ENCODE data around the gene PWWP2A. TPM values are rescaled to one million over a fixed set of nuclear protein-coding genes. Genes with fewer than 3 reads are reported as not detected.
"Not testable (repeated sequence)": the region's sequence is repeated elsewhere in the genome, so short reads cannot be mapped to it uniquely, and the experiment has no call there.

PWWP2A gene
- total RNA-seq, 2 donors from 2014 or later: 22.8 to 30.6 TPM

DNA sequence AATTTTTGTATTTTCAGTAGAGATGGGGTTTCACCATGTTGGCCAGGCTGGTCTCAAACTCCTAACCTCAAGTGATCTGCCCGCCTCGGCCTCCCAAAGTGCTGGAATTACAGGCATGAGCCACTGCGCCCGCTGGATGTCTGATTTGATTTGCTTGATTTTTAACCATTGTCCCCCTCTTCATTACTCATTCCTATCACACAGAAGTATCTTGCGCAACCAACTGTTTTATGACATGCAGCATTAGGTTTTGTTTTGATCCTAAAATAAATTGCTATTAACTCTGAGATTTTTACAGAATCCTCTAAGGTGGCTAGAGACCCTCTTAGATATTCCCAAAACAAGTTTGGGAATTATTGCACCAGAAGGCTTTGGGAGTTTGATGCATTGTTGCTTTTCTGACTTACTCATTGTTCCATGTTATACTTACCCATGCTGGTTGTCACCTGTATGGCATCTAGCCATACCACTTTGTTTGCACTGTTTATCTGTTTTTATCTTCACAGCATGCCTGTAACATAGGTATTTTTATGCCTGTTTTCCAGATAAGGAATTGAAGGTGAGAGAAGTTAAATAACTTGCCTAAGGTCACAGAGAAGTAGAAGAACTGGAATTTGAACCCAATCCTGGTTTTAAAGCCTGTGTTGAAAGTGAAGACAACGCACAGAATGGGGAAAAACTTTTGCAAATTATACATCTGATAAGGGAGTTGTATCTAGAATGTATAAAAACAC lies 35.9 kb upstream of the PWWP2A start:
- Mint-ChIP-seq H3K4me3 (no peak overlapping the region), H3K27ac (no peak overlapping the region), H3K4me1 (ENCODE audit: low read depth in 2 of 2) (peaks cover 0 to 3% of the 10 kb centered on the region in 2 donors), H3K36me3 (no peaks in the 10 kb centered on the region), H3K27me3 (peaks cover 7 to 10% of the 10 kb centered on the region in 2 donors), H3K9me3 (no peaks in the 10 kb centered on the region)
- no peak for ATAC-seq
- DNase-seq (ENCODE audit: low spot score): no peak

DNA sequence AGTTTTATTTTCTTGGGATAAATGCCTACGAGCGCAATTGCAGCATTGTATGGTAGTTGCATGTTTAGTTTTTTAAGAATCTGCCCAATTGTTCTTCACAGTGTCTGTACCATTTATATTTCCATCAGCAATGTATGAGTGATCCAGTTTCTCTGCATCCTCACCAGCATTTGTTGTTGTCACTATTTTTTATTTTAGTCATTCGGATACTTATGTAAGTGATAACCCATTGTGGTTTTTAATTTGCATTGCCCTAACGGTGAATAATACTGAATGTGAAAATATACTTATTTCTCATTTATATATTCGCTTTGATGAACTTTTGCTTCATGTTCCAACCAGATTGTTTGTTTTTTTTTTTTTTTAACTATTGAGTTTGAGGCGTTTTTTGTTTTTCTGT lies 33.7 kb upstream of the PWWP2A start:
- no peaks in the 10 kb centered on the region for H3K9me3 Mint-ChIP-seq
- no peaks in the 10 kb centered on the region for H3K36me3 Mint-ChIP-seq

DNA sequence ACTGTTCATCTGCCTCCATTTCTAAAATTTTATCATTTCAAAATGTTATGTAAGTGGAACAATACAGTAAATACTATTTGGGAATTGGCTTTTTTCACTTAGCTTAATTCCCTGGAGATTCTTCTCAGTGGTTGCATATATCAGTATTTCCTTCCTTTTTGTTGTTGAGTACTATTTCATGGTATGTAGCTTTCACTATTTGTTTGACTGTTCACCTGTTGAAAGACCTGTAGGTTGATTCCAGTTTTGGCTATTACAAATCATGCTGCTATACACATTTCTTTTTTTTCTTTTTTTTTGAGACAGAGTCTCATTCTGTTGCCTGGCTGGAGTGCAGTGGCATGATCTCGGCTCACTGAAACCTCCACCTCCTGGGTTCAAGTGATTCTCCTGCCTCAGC lies 33.0 kb upstream of the PWWP2A start:
- no peaks in the 10 kb centered on the region for H3K36me3 Mint-ChIP-seq
- H3K27me3 Mint-ChIP-seq: peaks cover 7 to 12% of the 10 kb centered on the region in 2 donors
- H3K4me1 Mint-ChIP-seq (ENCODE audit: low read depth in 2 of 2): peaks cover 0 to 3% of the 10 kb centered on the region in 2 donors
- no peak for DNase-seq (ENCODE audit: low spot score)
- no peak overlapping the region for H3K4me3 Mint-ChIP-seq
- no peak for ATAC-seq
- H3K9me3 Mint-ChIP-seq: no peaks in the 10 kb centered on the region
- peak overlapping the region in 1 of 2 donors; percentile 43 for H3K27ac Mint-ChIP-seq

More for the DNA sequence above, 33.7 kb upstream of the PWWP2A start:
- ATAC-seq (no peak), DNase-seq (ENCODE audit: low spot score) (no peak)
- Mint-ChIP-seq H3K27me3 (peaks cover 7 to 8% of the 10 kb centered on the region in 2 donors), H3K27ac (no peak overlapping the region), H3K4me3 (no peak overlapping the region), H3K4me1 (ENCODE audit: low read depth in 2 of 2) (peaks cover 0 to 3% of the 10 kb centered on the region in 2 donors)

DNA sequence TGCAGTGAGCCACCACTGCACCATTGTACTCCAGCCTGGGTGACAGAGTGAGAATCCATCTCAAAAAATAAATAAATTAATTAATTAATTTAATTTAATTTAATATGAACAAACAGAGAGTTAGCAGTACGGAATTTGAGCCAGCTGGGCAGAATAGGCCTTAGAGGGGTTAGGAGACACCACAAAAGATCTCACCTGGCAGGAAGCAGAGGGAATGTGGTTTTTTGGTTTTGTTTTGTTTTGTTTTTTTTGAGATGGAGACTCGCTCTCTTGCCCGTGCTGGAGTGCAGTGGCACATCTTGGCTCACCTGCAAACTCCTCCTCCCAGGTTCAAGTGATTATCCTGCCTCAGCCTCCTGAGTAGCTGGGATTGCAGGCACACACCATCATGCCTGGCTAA lies 31.8 kb upstream of the PWWP2A start:
- peaks cover 12 to 14% of the 10 kb centered on the region in 2 donors for H3K27me3 Mint-ChIP-seq
- DNase-seq (ENCODE audit: low spot score) (no peak), ATAC-seq (no peak)
- no peaks in the 10 kb centered on the region for H3K9me3 Mint-ChIP-seq
- no peaks in the 10 kb centered on the region for H3K36me3 Mint-ChIP-seq
- no peak overlapping the region for H3K27ac Mint-ChIP-seq
- H3K4me1 Mint-ChIP-seq (ENCODE audit: low read depth in 2 of 2): peaks cover 0 to 3% of the 10 kb centered on the region in 2 donors
- no peak overlapping the region for H3K4me3 Mint-ChIP-seq

DNA sequence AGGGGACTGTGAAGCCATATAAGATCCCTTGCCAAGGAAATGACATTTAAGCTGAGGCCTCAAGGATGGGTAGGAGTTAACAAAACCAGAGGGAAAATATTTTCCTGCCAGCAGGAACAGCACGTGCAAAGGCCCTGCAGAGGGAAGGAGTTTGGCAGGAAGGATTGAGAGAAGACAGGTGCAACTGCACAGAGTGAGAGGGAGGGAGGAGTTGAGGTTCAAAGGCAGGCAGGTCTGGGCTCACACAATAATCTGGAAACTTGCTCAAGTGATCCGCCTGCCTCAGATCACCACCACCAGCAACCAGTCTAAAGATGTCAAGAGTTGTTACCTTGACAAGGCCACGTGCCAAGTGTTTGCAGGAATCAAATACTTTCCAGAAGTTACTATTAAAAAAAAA lies 31.1 kb upstream of the PWWP2A start:
- no peaks in the 10 kb centered on the region for H3K36me3 Mint-ChIP-seq
- H3K4me3 Mint-ChIP-seq: no peak overlapping the region
- ATAC-seq: no peak
- DNase-seq (ENCODE audit: low spot score): no peak
- peaks cover 11 to 12% of the 10 kb centered on the region in 2 donors for H3K27me3 Mint-ChIP-seq
- H3K4me1 Mint-ChIP-seq (ENCODE audit: low read depth in 2 of 2): peaks cover 0 to 3% of the 10 kb centered on the region in 2 donors
- no peak overlapping the region for H3K27ac Mint-ChIP-seq
- no peaks in the 10 kb centered on the region for H3K9me3 Mint-ChIP-seq

DNA sequence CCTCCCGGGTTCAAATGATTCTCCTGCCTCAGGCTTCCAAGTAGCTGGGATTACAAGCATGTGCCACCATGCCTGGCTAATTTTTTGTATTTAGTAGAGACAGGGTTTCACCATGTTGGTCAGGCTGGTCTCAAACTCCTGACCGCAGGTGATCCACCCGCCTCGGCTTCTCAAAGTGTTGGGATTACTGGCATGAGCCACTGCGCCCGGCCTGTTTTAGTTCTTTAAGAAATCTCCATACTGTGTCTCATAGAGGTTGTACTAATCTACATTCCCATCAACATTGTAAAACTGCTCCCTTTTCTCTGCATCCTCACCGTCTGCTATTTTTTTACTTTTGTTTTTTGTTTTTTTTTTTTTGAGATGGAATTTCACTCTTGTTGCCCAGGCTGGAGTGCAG lies 25.2 kb upstream of the PWWP2A start:
- not testable (repeated sequence) for DNase-seq (ENCODE audit: low spot score); H3K4me1 Mint-ChIP-seq (ENCODE audit: low read depth in 2 of 2); H3K27me3 Mint-ChIP-seq; H3K36me3 Mint-ChIP-seq; H3K9me3 Mint-ChIP-seq; H3K27ac Mint-ChIP-seq; ATAC-seq; H3K4me3 Mint-ChIP-seq

DNA sequence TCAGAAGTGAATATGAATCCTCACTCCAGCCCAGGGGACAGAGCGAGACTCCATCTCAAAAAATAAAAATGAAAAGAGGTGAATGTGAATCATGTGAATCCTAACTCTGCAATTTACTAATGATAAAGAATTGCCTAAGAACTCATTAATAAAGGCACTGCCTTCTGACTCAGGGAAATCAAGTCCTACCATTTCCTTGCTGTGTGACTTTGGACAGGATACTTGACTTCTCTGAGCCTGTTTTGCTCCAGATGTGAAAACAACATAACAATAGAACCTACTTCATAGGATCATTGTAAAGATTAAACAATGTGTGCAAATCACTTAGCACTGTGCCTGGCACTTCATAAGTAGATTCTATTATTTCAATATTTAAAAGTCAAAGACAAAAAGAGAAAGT lies 15.1 kb upstream of the PWWP2A start:
- Mint-ChIP-seq H3K27ac (no peak overlapping the region), H3K9me3 (no peaks in the 10 kb centered on the region), H3K4me3 (no peak overlapping the region), H3K4me1 (ENCODE audit: low read depth in 2 of 2) (no peaks in the 10 kb centered on the region), H3K27me3 (no peaks in the 10 kb centered on the region), H3K36me3 (no peaks in the 10 kb centered on the region)
- DNase-seq (ENCODE audit: low spot score) (no peak), ATAC-seq (no peak)

DNA sequence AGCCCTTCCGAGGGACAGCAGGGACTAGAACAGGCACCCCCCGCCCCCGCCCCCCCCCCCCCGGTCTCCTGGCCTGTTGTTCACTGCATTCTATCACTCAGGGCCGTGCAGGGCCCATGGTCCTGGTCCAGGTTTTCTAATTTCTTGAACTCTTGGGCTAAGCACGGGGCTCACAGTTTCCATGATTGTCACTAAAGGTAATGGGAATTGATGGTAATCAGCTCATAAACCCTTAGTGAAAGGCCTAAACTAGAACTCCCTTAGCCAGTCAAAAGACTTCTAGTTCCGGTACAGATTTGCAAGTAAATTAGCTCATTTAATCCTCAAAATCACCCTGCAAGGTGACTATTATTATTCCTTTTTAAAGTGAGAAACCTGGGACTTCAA lies 14.7 kb upstream of the PWWP2A start:
- Mint-ChIP-seq H3K4me1 (ENCODE audit: low read depth in 2 of 2) (no peaks in the 10 kb centered on the region), H3K36me3 (no peaks in the 10 kb centered on the region), H3K4me3 (no peak overlapping the region), H3K27ac (no peak overlapping the region), H3K27me3 (no peaks in the 10 kb centered on the region), H3K9me3 (no peaks in the 10 kb centered on the region)
- ATAC-seq (no peak), DNase-seq (ENCODE audit: low spot score) (no peak)

DNA sequence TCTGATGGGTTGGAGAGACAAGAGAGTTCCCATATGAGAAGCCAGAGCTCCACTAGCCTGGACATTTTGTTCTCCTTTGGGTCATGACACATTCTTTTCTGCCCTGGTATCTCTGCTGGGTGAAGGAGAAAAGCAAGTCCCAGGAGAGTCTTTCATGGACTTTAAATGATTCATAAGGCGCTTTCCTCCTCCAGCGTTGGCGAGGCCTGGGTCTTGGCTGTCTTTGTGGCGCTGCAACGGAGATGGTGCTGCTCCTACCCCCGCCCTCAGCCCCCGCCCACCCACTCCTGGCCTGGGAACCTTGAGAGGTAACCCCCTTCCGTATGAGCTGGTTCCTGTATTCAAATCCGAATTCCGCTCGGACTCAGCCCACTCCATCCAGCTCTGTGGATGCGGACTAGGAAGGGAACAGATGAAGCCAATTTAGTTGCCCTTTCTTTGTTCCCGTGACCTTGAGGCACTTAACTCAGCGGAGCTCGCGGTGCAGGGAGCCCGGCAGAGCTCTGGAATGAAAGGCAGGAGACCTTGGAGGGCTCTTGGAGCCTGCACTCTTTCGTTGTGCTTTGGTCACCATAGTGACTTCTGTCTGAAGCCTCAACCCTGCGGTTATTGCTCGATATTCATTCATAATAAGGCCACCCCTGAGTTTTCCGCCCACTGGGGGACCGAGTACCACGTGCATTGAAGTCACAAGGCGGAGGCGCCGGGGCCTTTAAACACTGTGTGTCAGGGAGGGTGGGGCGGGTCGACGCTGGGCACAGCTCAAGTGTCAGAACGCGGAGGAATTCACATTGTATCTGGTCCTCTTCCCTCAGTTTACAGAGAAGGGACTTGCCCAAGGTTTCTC lies 14.0 kb upstream of the PWWP2A start:
- Mint-ChIP-seq H3K9me3 (no peaks in the 10 kb centered on the region), H3K36me3 (no peaks in the 10 kb centered on the region), H3K4me3 (no peak overlapping the region), H3K27me3 (peaks cover 0 to 2% of the 10 kb centered on the region in 2 donors), H3K4me1 (ENCODE audit: low read depth in 2 of 2) (no peaks in the 10 kb centered on the region), H3K27ac (no peak overlapping the region)
- DNase-seq (ENCODE audit: low spot score): no peak
- no peak for ATAC-seq

DNA sequence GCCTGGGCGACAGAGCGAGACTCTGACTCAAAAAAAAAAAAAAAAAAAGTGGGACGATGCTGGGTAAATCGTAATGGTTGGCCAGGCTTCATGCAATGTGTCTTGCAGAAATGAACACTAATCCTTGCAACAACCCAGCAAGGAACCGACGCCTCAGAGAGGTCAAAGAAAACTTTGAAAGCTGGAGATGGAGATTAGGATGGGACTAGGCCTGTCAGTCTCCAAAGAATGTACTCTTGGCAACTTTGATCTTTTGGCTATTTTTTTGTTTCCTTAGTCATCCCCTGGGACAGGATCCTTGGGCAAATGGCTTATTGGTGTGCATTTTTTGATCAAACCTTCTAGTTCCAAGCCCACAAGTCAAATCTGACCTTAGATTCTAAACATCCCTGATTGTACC lies 10.6 kb upstream of the PWWP2A start:
- DNase-seq (ENCODE audit: low spot score): no peak
- Mint-ChIP-seq H3K4me1 (ENCODE audit: low read depth in 2 of 2) (no peaks in the 10 kb centered on the region), H3K27ac (no peak overlapping the region), H3K36me3 (no peaks in the 10 kb centered on the region), H3K4me3 (no peak overlapping the region), H3K9me3 (no peaks in the 10 kb centered on the region), H3K27me3 (peaks cover 5 to 8% of the 10 kb centered on the region in 2 donors)
- no peak for ATAC-seq

DNA sequence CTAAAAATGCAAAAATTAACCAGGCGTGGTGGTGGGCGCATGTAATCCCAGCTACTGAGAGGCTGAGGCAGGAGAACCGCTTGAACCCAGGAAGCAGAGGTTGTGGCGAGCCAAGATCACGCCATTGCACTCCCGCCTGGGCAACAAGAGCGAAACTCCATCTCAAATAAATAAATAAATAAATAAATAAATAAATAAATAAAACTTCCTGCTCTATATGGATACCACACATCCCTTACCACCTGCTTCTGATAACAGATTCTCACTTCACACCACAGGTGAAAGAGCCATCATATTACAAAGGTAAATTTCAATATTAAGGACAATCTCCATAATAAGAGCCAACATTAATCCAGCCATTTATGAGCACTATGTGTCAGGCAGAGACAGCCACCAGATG lies 9.4 kb upstream of the PWWP2A start:
- Mint-ChIP-seq H3K9me3 (no peaks in the 10 kb centered on the region), H3K27me3 (peaks cover 5 to 8% of the 10 kb centered on the region in 2 donors), H3K4me1 (ENCODE audit: low read depth in 2 of 2) (no peaks in the 10 kb centered on the region), H3K27ac (no peak overlapping the region), H3K4me3 (no peak overlapping the region), H3K36me3 (no peaks in the 10 kb centered on the region)
- DNase-seq (ENCODE audit: low spot score) (no peak), ATAC-seq (no peak)

DNA sequence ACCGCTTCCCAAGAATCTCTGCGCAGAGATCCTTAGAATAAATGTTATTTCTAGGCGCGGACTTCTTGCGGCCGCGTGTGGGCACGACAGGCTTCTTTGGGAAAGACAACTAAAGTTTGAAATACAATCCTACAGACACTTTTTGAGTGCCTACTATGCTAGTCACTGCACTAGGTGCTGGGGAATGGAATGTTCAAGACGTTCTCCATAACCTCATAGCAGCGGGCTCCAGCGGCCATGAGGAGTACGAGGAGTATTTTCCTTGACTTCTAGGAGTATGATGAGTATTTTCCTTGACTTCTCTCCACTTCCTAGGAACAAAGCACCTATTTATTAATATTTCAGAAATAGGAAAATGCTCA lies 636 bp upstream of the PWWP2A start:
- Mint-ChIP-seq H3K4me1 (ENCODE audit: low read depth in 2 of 2) (peaks cover 15 to 17% of the 10 kb centered on the region in 2 donors), H3K36me3 (no peaks in the 10 kb centered on the region), H3K27ac (peak overlapping the region; percentile 88 to 94), H3K4me3 (peak overlapping the region; percentile 90), H3K27me3 (peaks cover 7 to 13% of the 10 kb centered on the region in 2 donors), H3K9me3 (no peaks in the 10 kb centered on the region)
- DNase-seq (ENCODE audit: low spot score) (no peak), ATAC-seq (no peak)

DNA sequence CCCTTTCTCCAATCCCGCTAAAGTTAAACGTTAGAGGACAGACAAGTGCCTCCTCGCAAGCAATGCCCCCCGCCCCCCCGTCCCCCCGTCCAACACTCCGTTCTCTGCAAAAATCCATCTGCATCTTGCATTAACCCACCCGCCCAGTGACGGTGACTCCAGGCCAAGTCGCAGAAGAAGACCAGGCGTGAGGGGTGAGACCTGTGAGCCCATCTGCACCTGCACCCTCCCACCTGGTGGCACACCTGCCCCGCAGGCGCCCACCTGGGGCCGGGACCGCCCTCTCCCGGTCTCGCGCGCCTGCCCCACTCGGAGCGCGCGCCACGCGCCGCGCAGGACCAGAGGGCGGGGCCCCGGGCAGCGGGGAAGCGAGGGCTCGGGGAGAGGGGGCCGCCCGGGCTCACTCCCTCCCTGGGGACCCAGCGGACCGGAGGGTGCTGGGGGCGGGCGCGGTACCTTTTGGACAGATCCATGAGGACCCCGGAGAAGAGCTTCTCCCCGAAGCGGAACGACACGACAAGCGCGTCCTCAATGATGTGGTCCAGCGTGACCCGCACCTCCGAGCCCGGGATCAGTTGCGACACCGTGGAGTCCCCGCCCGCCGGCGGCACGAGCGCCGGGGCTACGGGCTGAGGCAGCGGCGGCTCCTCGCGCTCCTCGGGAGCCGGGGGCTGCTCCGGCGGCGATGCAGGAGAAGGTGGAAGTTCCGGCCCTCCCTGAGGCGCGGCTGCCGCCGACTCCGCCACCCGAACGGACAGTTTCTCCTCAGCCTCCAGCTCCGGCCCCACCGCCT lies 705 bp downstream of the PWWP2A start:
- ATAC-seq (peak; percentile 46 to 50), DNase-seq (ENCODE audit: low spot score) (peak; percentile 78)
- Mint-ChIP-seq H3K27ac (peak overlapping the region; percentile 88 to 94), H3K36me3 (no peaks in the 10 kb centered on the region), H3K4me1 (ENCODE audit: low read depth in 2 of 2) (peaks cover 15 to 17% of the 10 kb centered on the region in 2 donors), H3K4me3 (peak overlapping the region; percentile 85), H3K9me3 (no peaks in the 10 kb centered on the region), H3K27me3 (peaks cover 7 to 13% of the 10 kb centered on the region in 2 donors)

DNA sequence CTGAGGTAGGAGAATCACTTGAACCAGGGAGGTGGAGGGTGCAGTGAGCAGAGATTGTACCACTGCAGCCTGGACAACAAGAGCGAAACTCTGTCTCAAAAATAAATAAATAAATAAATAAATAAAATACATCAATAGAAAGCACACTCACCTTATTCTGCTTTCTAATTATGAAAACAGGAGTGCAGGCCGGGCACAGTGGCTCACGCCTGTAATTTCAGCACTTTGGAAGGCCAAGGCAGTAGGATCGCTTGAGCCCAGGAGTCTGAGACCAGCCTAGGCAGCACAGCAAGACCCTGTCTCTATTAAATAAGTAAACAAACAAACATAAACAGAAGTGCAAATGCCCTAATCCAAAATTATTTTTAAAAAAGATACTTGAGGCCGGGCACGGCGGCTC lies 2.3 kb downstream of the PWWP2A start:
- peak overlapping the region; percentile 85 for H3K4me3 Mint-ChIP-seq

More for the DNA sequence above, 2.3 kb downstream of the PWWP2A start:
- peaks cover 15 to 17% of the 10 kb centered on the region in 2 donors for H3K4me1 Mint-ChIP-seq (ENCODE audit: low read depth in 2 of 2)
- no peaks in the 10 kb centered on the region for H3K27me3 Mint-ChIP-seq
- H3K9me3 Mint-ChIP-seq: no peaks in the 10 kb centered on the region
- ATAC-seq (no peak), DNase-seq (ENCODE audit: low spot score) (no peak)
- H3K27ac Mint-ChIP-seq: no peak overlapping the region
- H3K36me3 Mint-ChIP-seq: peaks cover 5% of the 10 kb centered on the region
